Testis (tissue), 3 donors: ENCODE data around the gene IFI30. TPM values are rescaled to one million over a fixed set of nuclear protein-coding genes. Genes with fewer than 3 reads are reported as not detected.
A peak's percentile ranks its signal among the peaks of the same experiment; 100 is the strongest.

Experiments
- DNase-seq: peaks from one replicate; pipeline ENCODE4 v3.0.0-alpha.2; 2019
- H3K27ac ChIP-seq, 2 donors: fragments of 200-600 bp; sonication (generic); one replicate each; pipeline ENCODE4 v1.5.1; 2019
- H3K27me3 ChIP-seq: fragments of 200-600 bp; sonication (generic); one replicate; pipeline ENCODE4 v1.5.1; 2019
- H3K36me3 ChIP-seq: fragments of 200-600 bp; sonication (generic); one replicate; pipeline ENCODE4 v1.5.1; 2017; ENCODE audit warnings: low read depth; ENCODE audit errors: missing control alignments
- H3K4me1 ChIP-seq: fragments of 200-600 bp; sonication (generic); one replicate; pipeline ENCODE4 v1.5.1; 2019
- H3K4me3 ChIP-seq, 2 donors: fragments of 200-600 bp; sonication (generic); one replicate each; pipeline ENCODE4 v1.5.1; 2017 to 2019
- H3K9me3 ChIP-seq: fragments of 200-600 bp; sonication (generic); one replicate; pipeline ENCODE4 v1.5.1; 2017
- CTCF ChIP-seq, 3 experiments: fragments of 450-650 bp in 2 of 3; fragments of 200-600 bp in 1 of 3; sonication (generic) in 1 of 3; IDR thresholded peaks; one replicate each; pipeline ENCODE4 v1.5.1; 2016 to 2019; ENCODE audit warnings: antibody characterized with exemption in 3 of 3, mild to moderate bottlenecking in 2 of 3, moderate library complexity in 1 of 3
- POLR2A ChIP-seq: fragments of 450-650 bp; IDR thresholded peaks from one replicate; pipeline ENCODE4 v1.6.1; 2017; ENCODE audit warnings: antibody characterized with exemption, mild to moderate bottlenecking, moderate library complexity
- WGBS, 2 donors: methylation state at CpG; one replicate each; pipeline ENCODE4 v1.1.5; 2018; 5-methylcytosine and 5-hydroxymethylcytosine counted together
- intact Hi-C: fragments of 100-400 bp; cut with DNase I; formaldehyde crosslinking; loops from one replicate; pipeline ENCODE4 v1.15.1; 2023; ENCODE audit warnings: low total_unique reads
- polyA plus RNA-seq: library from polyadenylated mRNA; stranded (reverse); fragments of 350-450 nt; fragmentation: Illumina TruSeq; extraction: RNeasy Lipid Tissue Mini Kit (QIAGEN cat#74804); gene quantifications from one replicate; pipeline ENCODE4 v1.2.3, GENCODE V29; 2014; ENCODE audit warnings: low read depth, low replicate concordance; ENCODE audit not compliant: insufficient read depth
- total RNA-seq, 2 donors: library from RNA; depleted of rRNA; stranded (reverse); fragments of >200 nt; gene quantifications; one replicate each; pipeline ENCODE4 v1.2.3, GENCODE V29; 2016

IFI30 gene
- total and polyA plus RNA-seq, 3 donors from 2014 or later = 3.2 to 47.6 (median 7.4) TPM

GRCh38 chr19:18214779-18215433 lies 41.3 kb downstream of the IFI30 start:
- no peak for DNase-seq
- Histone ChIP-seq H3K36me3 (no peaks in the 10 kb centered on the region), H3K9me3 (no peaks in the 10 kb centered on the region), H3K27ac (peak overlapping the region in 1 of 2 donors; percentile 39), H3K27me3 (no peaks in the 10 kb centered on the region), H3K4me1 (no peaks in the 10 kb centered on the region), H3K4me3 (no peak overlapping the region)
- intact Hi-C loops = no loop called here
- no peak for TF ChIP-seq CTCF (IDR thresholded peaks at IDR 0.05)
- TF ChIP-seq POLR2A = no peak
- WGBS, 2 donors = 49 to 54% methylated on average over 7 of the region's 7 CpGs

GRCh38 chr19:18216789-18217188 lies 43.2 kb downstream of the IFI30 start:
- Histone ChIP-seq H3K4me1 (no peaks in the 10 kb centered on the region), H3K27me3 (no peaks in the 10 kb centered on the region), H3K4me3 (no peak overlapping the region), H3K9me3 (no peaks in the 10 kb centered on the region), H3K27ac (no peak overlapping the region), H3K36me3 (no peaks in the 10 kb centered on the region)
- no peak for DNase-seq
- intact Hi-C loops = no loop called here
- WGBS, 2 donors = 96 to 97% methylated on average over 7 to 8 of the region's 8 CpGs
- TF ChIP-seq CTCF (IDR thresholded peaks at IDR 0.05) (no peak), POLR2A (no peak)

- H3K27ac ChIP-seq = no peak overlapping the region
- no peaks in the 10 kb centered on the region for H3K4me1 ChIP-seq
- no peak for DNase-seq
- no peaks in the 10 kb centered on the region for H3K9me3 ChIP-seq
- WGBS, 2 donors = 79 to 89% methylated on average over 3 to 17 of the region's 17 CpGs
- no peak for TF ChIP-seq CTCF (IDR thresholded peaks at IDR 0.05)
- intact Hi-C loops = no loop called here
- H3K36me3 ChIP-seq = no peaks in the 10 kb centered on the region
- H3K27me3 ChIP-seq = no peaks in the 10 kb centered on the region
- no peak overlapping the region for H3K4me3 ChIP-seq
Measured at GRCh38 chr19:18218159-18218558, 44.5 kb downstream of the IFI30 start.

- DNase-seq = no peak
- Histone ChIP-seq H3K9me3 (no peaks in the 10 kb centered on the region), H3K4me1 (no peaks in the 10 kb centered on the region), H3K36me3 (no peaks in the 10 kb centered on the region), H3K27ac (no peak overlapping the region), H3K4me3 (no peak overlapping the region), H3K27me3 (no peaks in the 10 kb centered on the region)
- intact Hi-C loops = no loop called here
- TF ChIP-seq POLR2A (no peak), CTCF (IDR thresholded peaks at IDR 0.05) (no peak)
- 84 to 95% methylated on average over 3 of the region's 3 CpGs for WGBS, 2 donors
Measured at GRCh38 chr19:18218600-18218999, 45.0 kb downstream of the IFI30 start.
